GM12872 (cell line): ENCODE data around the gene CCDC85A.

Experiments
- CTCF ChIP-seq: IDR thresholded peaks from 3 replicates; pipeline ENCODE4 v1.5.1; 2011; ENCODE audit warnings: low read depth, mild to moderate bottlenecking, low read length, moderate library complexity; ENCODE audit not compliant: insufficient read depth

CCDC85A gene

DNA sequence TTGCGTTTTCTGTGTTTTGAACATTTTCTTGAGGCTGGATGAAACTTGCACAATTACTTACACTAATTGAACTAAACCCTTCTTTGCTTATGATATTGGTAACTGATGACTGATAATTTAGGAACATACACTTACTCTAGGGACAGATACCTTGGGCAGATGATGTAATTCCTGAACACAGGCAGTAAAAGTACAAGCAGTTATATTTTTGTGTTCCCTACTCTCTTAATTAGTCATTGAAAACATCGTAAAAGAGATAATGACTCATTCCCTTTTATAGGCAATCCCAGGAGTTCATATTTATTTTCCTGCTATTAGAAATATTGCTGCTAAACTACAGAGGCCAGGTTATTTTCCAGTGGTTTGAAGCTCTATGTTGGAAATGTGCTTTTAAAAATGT lies 46.4 kb downstream of the CCDC85A start:
- TF ChIP-seq CTCF, result no peak

DNA sequence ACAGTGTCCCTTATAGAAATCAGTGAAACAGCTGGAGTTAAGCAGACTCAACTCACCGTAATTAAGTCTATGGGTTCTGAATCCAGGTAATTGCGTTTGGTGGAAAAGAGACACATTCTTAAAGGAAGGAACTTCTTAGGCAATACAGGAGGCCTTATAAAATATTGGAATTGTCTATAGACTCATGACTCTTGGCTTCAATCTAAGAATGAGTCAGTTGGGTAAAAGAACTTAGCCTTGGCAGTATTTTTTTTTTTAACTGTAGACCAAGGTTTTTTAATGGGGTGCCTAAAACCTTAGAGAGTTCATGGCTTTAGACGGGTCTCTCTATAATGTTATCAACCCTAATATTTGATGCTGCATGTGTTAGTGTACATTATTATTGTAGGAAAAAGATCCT lies 47.6 kb downstream of the CCDC85A start:
- no peak for TF ChIP-seq CTCF

- TF ChIP-seq CTCF, result no peak
Observed at GRCh38 chr2:56232912-56233311, 49.1 kb downstream of the CCDC85A start.

- no peak for TF ChIP-seq CTCF
Observed at GRCh38 chr2:56234241-56234640, 50.5 kb downstream of the CCDC85A start.

DNA sequence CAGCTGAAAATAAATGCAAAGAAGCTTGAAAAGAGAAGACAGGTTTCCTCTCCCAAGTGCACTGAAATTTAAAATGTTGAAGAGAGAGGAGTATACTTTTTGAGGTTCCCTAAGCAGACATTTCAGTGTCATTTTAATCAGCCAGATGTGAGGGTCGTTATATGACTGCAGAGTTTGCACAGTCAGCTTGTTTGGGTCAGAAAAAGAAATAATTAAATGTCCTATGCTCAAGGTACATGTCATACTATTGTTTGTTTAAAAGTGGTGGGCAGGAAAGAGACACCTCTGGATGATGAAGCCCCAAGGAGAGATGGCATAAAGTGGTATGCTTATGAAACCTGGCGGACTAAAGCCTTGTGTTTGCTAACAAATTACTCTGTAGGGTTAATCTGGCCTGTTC lies 55.2 kb downstream of the CCDC85A start:
- no peak for TF ChIP-seq CTCF

DNA sequence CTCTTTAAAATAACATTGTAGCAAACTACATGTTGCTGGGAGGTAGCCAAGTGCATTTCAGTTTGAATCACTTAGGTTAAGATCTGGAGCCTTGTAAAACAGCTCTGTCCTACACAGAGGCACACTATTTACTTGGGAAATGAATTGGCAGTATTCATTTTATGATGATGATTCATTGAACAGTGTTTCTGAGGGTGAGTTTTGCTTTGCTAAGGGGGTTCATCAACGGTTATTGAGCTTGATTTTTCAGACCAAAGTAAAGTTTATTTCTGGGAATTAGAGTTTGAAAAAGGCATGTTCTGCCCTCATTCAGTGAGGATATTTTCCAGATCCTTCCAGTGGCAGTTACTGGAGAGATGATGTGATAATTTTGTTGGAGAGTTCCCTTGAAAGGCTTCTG lies 55.6 kb downstream of the CCDC85A start:
- no peak for TF ChIP-seq CTCF

- no peak for TF ChIP-seq CTCF
Observed at GRCh38 chr2:56240210-56240609, 56.4 kb downstream of the CCDC85A start.

GRCh38 chr2:56244506-56244905 lies 60.7 kb downstream of the CCDC85A start:
- no peak for TF ChIP-seq CTCF
